H1 (cell line): Measurements from ENCODE around the gene GNAI2. TPM values are rescaled to one million over a fixed set of nuclear protein-coding genes. Genes with fewer than 3 reads are reported as not detected.

ENCODE experiments used
- CTCF ChIA-PET: fragments of 300-600 bp; sonication (Branson Sonifier 250); formaldehyde crosslinking; loops from one replicate; lab custom pipeline; 2021; ENCODE audit not compliant: partially characterized antibody; lab: Charles Lee
- POLR2A ChIA-PET: fragments of 300-600 bp; sonication (Branson Sonifier 250); formaldehyde crosslinking; loops from one replicate; lab custom pipeline; 2021; ENCODE audit warnings: inconsistent platforms; ENCODE audit not compliant: partially characterized antibody; lab: Charles Lee
- DNase-seq, 2 experiments: peaks; one replicate each; pipeline versions ENCODE4 v3.0.0 to v3.0.0-alpha.2; 2010 to 2022; ENCODE audit warnings: low spot score in 2 of 2, low read depth in 1 of 2, mixed read lengths in 1 of 2
- FAIRE-seq: peaks from 2 replicates; lab custom pipeline; 2011; peaks lifted over from hg19 to GRCh38; lab: Jason Lieb, UNC
- H2AFZ ChIP-seq: 2 replicates; pipeline ENCODE4 v1.8.1; 2012; ENCODE audit warnings: low read length, inconsistent platforms
- H2AK5ac ChIP-seq: 2 replicates; pipeline ENCODE4 v1.6.1; 2013; ENCODE audit warnings: low read depth, low read length
- H2BK120ac ChIP-seq: replicated peaks from 2 replicates; pipeline ENCODE3; 2013; ENCODE audit warnings: low read depth, low read length, inconsistent platforms
- H2BK12ac ChIP-seq: 2 replicates; pipeline ENCODE4 v1.6.1; 2013; ENCODE audit warnings: low read depth, low read length
- H2BK15ac ChIP-seq: 2 replicates; pipeline ENCODE4 v1.6.1; 2013; ENCODE audit warnings: low read length
- H2BK20ac ChIP-seq: 2 replicates; pipeline ENCODE4 v1.6.1; 2013; ENCODE audit warnings: low read length
- H2BK5ac ChIP-seq: 2 replicates; pipeline ENCODE4 v1.6.1; 2013; ENCODE audit warnings: low read depth, low read length
- H3K14ac ChIP-seq: 2 replicates; pipeline ENCODE4 v1.6.1; 2013; ENCODE audit warnings: inconsistent platforms; ENCODE audit not compliant: insufficient read length
- H3K18ac ChIP-seq: 2 replicates; pipeline ENCODE4 v1.6.1; 2013; ENCODE audit warnings: low read length; ENCODE audit errors: extremely low read depth
- H3K23ac ChIP-seq: 2 replicates; pipeline ENCODE4 v1.6.1; 2013; ENCODE audit warnings: inconsistent platforms; ENCODE audit not compliant: insufficient read length
- H3K23me2 ChIP-seq: 2 replicates; pipeline ENCODE4 v1.6.1; 2013; ENCODE audit warnings: low read depth, low read length
- H3K27ac ChIP-seq: 2 replicates; pipeline ENCODE4 v1.6.1; 2011; ENCODE audit warnings: low read depth, low read length, inconsistent platforms
- H3K27me3 ChIP-seq, 4 experiments: replicated peaks in 1 of 4; 1 replicate in 1 of 4; 2 replicates in 3 of 4; pipeline versions ENCODE4 v1.6.1 to v1.8.1; 2011 to 2013; ENCODE audit warnings: low read length in 3 of 4, mild to moderate bottlenecking in 3 of 4, inconsistent platforms in 2 of 4, mixed read lengths in 2 of 4, moderate library complexity in 1 of 4; ENCODE audit not compliant: control insufficient read depth in 3 of 4, insufficient read depth in 3 of 4; ENCODE audit errors: extremely low read depth in 1 of 4
- H3K36me3 ChIP-seq, 4 experiments: 2 replicates each; pipeline versions ENCODE4 v1.6.1 to v1.8.1; 2011 to 2013; ENCODE audit warnings: mild to moderate bottlenecking in 4 of 4, low read length in 3 of 4, moderate library complexity in 2 of 4, control low read depth in 1 of 4, inconsistent platforms in 1 of 4; ENCODE audit not compliant: insufficient read depth in 4 of 4, control insufficient read depth in 2 of 4
- H3K4ac ChIP-seq: replicated peaks from 2 replicates; pipeline ENCODE3; 2013; ENCODE audit warnings: low read length, low read depth, mixed read lengths, inconsistent platforms; ENCODE audit not compliant: insufficient read length
- H3K4me1 ChIP-seq, 4 experiments: replicated peaks in 1 of 4; 1 replicate in 1 of 4; 2 replicates in 3 of 4; pipeline versions ENCODE4 v1.6.1 to v1.8.1; 2011 to 2013; ENCODE audit warnings: low read length in 3 of 4, inconsistent platforms in 2 of 4, mixed read lengths in 1 of 4; ENCODE audit not compliant: insufficient read depth in 4 of 4, control insufficient read depth in 3 of 4
- H3K4me2 ChIP-seq, 2 experiments: 2 replicates each; pipeline versions ENCODE4 v1.6.1 to v1.8.1; 2011 to 2013; ENCODE audit warnings: low read depth in 2 of 2, low read length in 2 of 2, control low read depth in 1 of 2, inconsistent platforms in 1 of 2, mild to moderate bottlenecking in 1 of 2; ENCODE audit not compliant: insufficient read depth in 1 of 2
- H3K4me3 ChIP-seq, 4 experiments: fragments of 200-600, 300-600 bp in 1 of 4; sonication (generic), shearing (Covaris generic), sonication (Bioruptor Twin) in 1 of 4; 2 replicates each; pipeline versions ENCODE4 v1.5.1 to v1.8.1; 2011 to 2016; ENCODE audit warnings: low read length in 4 of 4, low read depth in 3 of 4, control low read depth in 2 of 4, inconsistent platforms in 2 of 4, mild to moderate bottlenecking in 2 of 4, mixed read lengths in 1 of 4, moderate library complexity in 1 of 4; ENCODE audit not compliant: insufficient read depth in 2 of 4; ENCODE audit errors: extremely low read depth in 1 of 4
- H3K56ac ChIP-seq: replicated peaks from 2 replicates; pipeline ENCODE3; 2013; ENCODE audit warnings: low read depth, mild to moderate bottlenecking, mixed read lengths, low read length, inconsistent platforms; ENCODE audit not compliant: insufficient read length
- H3K79me1 ChIP-seq: 2 replicates; pipeline ENCODE4 v1.6.1; 2013; ENCODE audit warnings: low read depth, low read length, control low read depth
- H3K79me2 ChIP-seq, 2 experiments: 2 replicates each; pipeline versions ENCODE4 v1.6.1 to v1.8.1; 2012 to 2013; ENCODE audit warnings: low read length in 2 of 2, mild to moderate bottlenecking in 2 of 2, inconsistent platforms in 1 of 2; ENCODE audit not compliant: insufficient read depth in 2 of 2, control insufficient read depth in 1 of 2
- H3K9ac ChIP-seq, 4 experiments: replicated peaks in 1 of 4; 1 replicate in 1 of 4; 2 replicates in 3 of 4; pipeline versions ENCODE4 v1.6.1 to v1.8.1; 2011 to 2013; ENCODE audit warnings: low read depth in 3 of 4, low read length in 3 of 4, control low read depth in 2 of 4, mild to moderate bottlenecking in 2 of 4, moderate library complexity in 2 of 4, inconsistent platforms in 1 of 4; ENCODE audit errors: extremely low read depth in 1 of 4
- H3K9me3 ChIP-seq, 2 experiments: 2 replicates each; pipeline versions ENCODE4 v1.6.1 to v1.8.1; 2012 to 2013; ENCODE audit warnings: mild to moderate bottlenecking in 2 of 2, moderate library complexity in 2 of 2, control low read depth in 1 of 2, inconsistent platforms in 1 of 2, low read depth in 1 of 2, low read length in 1 of 2, mixed read lengths in 1 of 2; ENCODE audit not compliant: insufficient read depth in 2 of 2
- H4K20me1 ChIP-seq, 2 experiments: replicated peaks in 1 of 2; 2 replicates each; pipeline versions ENCODE3 to v1.8.1; 2011 to 2013; ENCODE audit warnings: inconsistent platforms in 2 of 2, low read length in 2 of 2, mild to moderate bottlenecking in 1 of 2; ENCODE audit not compliant: insufficient read depth in 2 of 2, control insufficient read depth in 1 of 2
- H4K5ac ChIP-seq: 2 replicates; pipeline ENCODE4 v1.6.1; 2013; ENCODE audit warnings: low read length, low read depth, mixed read lengths, inconsistent platforms; ENCODE audit not compliant: insufficient read length
- H4K8ac ChIP-seq: 2 replicates; pipeline ENCODE4 v1.8.0; 2013; ENCODE audit warnings: mild to moderate bottlenecking, moderate library complexity, low read length, inconsistent platforms; ENCODE audit not compliant: insufficient read depth; ENCODE audit errors: extremely low read depth
- H4K91ac ChIP-seq: replicated peaks from 2 replicates; pipeline ENCODE3; 2013; ENCODE audit warnings: low read length, mixed read lengths, inconsistent platforms; ENCODE audit not compliant: insufficient read length
- CBX5 ChIP-seq: fragments of 300-800, 300-1000 bp; sonication (generic); IDR thresholded peaks from 2 replicates; pipeline ENCODE4 v1.7.1; 2016; ENCODE audit warnings: antibody characterized with exemption, low read length, low read depth
- CHD1 ChIP-seq: IDR thresholded peaks from 2 replicates; pipeline ENCODE4 v1.6.1; 2012; ENCODE audit warnings: low read depth, low read length, improper control_type of control experiment
- KDM4A ChIP-seq: IDR thresholded peaks from one replicate; pipeline ENCODE4 v1.7.1; 2012; ENCODE audit warnings: low read depth, mild to moderate bottlenecking, moderate library complexity, low read length, inconsistent platforms; ENCODE audit not compliant: severe bottlenecking
- RNF2 ChIP-seq: fragments of 200-900, 300-1000 bp; sonication (generic); IDR thresholded peaks from 2 replicates; pipeline ENCODE4 v1.7.1; 2016; ENCODE audit warnings: borderline replicate concordance, low read depth, mild to moderate bottlenecking, antibody characterized with exemption, low read length; ENCODE audit not compliant: poor library complexity, severe bottlenecking; ENCODE audit errors: missing control alignments
- RXRA ChIP-seq: IDR thresholded peaks from 2 replicates; pipeline ENCODE4 v1.6.1; 2011; ENCODE audit warnings: low read depth, mild to moderate bottlenecking, low read length, moderate library complexity; ENCODE audit not compliant: insufficient read depth
- SAP30 ChIP-seq: fragments of 300-600 bp; sonication (generic); IDR thresholded peaks from 2 replicates; pipeline ENCODE4 v1.7.1; 2012; ENCODE audit warnings: low read length, moderate library complexity, mild to moderate bottlenecking, inconsistent platforms; ENCODE audit not compliant: insufficient read depth, insufficient replicate concordance
- SIRT6 ChIP-seq: IDR thresholded peaks from one replicate; pipeline ENCODE4 v1.7.1; 2012; ENCODE audit warnings: low read length, inconsistent platforms
- SUZ12 ChIP-seq: fragments of 200-600 bp; sonication (generic); IDR thresholded peaks from 2 replicates; pipeline ENCODE4 v1.6.1; 2012; ENCODE audit warnings: mild to moderate bottlenecking, inconsistent platforms, low read length, moderate library complexity, mixed read lengths
- TAF1 ChIP-seq: IDR thresholded peaks from 2 replicates; pipeline ENCODE4 v1.6.1; 2011; ENCODE audit warnings: mild to moderate bottlenecking, low read depth, low read length
- TBP ChIP-seq: IDR thresholded peaks from 2 replicates; pipeline ENCODE4 v1.6.1; 2011; ENCODE audit warnings: low read depth, low read length, improper control_type of control experiment
- TEAD4 ChIP-seq: IDR thresholded peaks from 2 replicates; pipeline ENCODE4 v1.6.1; 2012; ENCODE audit warnings: low read depth, low read length, inconsistent platforms, mixed read lengths
- polyA plus RNA-seq, 7 experiments: library from polyadenylated mRNA; depleted of rRNA in 3 of 7; stranded (reverse) in 5 of 7; unstranded in 2 of 7; fragments of >200 nt in 5 of 7; fragments of 200-250 nt in 2 of 7; gene quantifications; 1 replicate in 5 of 7; 2 replicates in 1 of 7; 4 replicates in 1 of 7; pipeline versions ENCODE4 v1.2.1 to v1.2.3, GENCODE V29; 2011 to 2013; ENCODE audit warnings: missing spikeins in 2 of 7, mixed read lengths in 2 of 7
- total RNA-seq: library from RNA; stranded (reverse); fragmentation: NEBNext Ultra II Directional; extraction: Animal tissue kit (Norgen Biotek cat#: 25700); gene quantifications from 2 replicates; pipeline ENCODE4 v1.2.1, GENCODE V29; 2021
- TF ChIP-seq, protein P1 (sequence below): IDR thresholded peaks from 2 replicates; pipeline ENCODE4 v1.6.1; 2012; ENCODE audit warnings: low read length, inconsistent platforms

Gene GNAI2
- total and polyA plus RNA-seq, 2 of the 8 experiments (the other 6 are each of a cell fraction or from before 2014, with no cell fraction given): 168 to 539 TPM

DNA sequence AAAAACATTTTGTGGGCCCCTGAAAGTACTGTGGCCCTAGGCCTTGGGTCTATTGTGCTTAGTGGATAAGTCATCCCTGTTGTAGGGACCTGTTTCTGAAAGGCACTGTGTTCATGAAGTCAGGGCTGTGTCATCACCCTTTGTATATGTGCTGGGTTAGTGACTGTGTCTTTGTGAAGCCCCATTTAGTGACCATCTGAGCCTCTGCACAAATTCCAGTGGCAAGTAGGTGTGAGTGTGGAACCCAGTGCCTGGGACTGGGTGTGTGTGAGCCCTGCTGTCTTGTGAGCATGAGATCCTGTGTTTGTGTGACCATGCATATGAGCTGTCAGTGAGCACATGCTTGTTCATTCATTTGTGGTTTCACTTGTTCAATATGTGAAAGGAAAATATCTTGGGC is 68.6 kb downstream of the GNAI2 start:
- H4K8ac ChIP-seq: no peak overlapping the region
- H3K9ac ChIP-seq: no peak overlapping the region
- no peak overlapping the region for H3K4me2 ChIP-seq
- no peaks in the 10 kb centered on the region for H3K79me2 ChIP-seq
- CTCF ChIA-PET: interaction anchor here (0.7 to 3.1 kb wide), 3 partner anchors 19 to 58 kb away, joined by 3 to 18 read pairs (median 3); partner anchors contain the start of genes HYAL2 and RASSF1
- H4K20me1 ChIP-seq: no peaks in the 10 kb centered on the region
- POLR2A ChIA-PET: interaction anchor here (1.0 to 11.3 kb wide), 3 partner anchors 14 to 24 kb away, joined by 4 to 149 read pairs (median 15); partner anchors contain the start of genes HYAL2 and TUSC2
- H2BK12ac ChIP-seq: no peak overlapping the region
- no peaks in the 10 kb centered on the region for H3K36me3 ChIP-seq
- FAIRE-seq: no peak
- no peak overlapping the region for H3K4me3 ChIP-seq
- no peak overlapping the region for H2AFZ ChIP-seq
- no peak overlapping the region for H3K14ac ChIP-seq
- H3K79me1 ChIP-seq: no peaks in the 10 kb centered on the region
- no peak overlapping the region for H4K91ac ChIP-seq
- no peaks in the 10 kb centered on the region; the same call in 1 of the 2 replicates for H3K23me2 ChIP-seq
- H3K4me1 ChIP-seq: peaks cover 0 to 20% (median 11%) of the 10 kb centered on the region in 4 experiments; a peak in 6 of 7 replicates
- H3K56ac ChIP-seq: no peak overlapping the region
- no peak overlapping the region for H3K23ac ChIP-seq
- H3K9me3 ChIP-seq: peaks cover 9 to 20% of the 10 kb centered on the region in 2 experiments; a peak in 3 of 4 replicates
- no peak overlapping the region for H2BK15ac ChIP-seq
- H2BK120ac ChIP-seq: no peak overlapping the region
- H2BK20ac ChIP-seq: no peak overlapping the region
- 0 out of 2 replicates have a peak overlapping the region, but pooled peaks have one; percentile 24 for H2AK5ac ChIP-seq
- H3K4ac ChIP-seq: no peak overlapping the region
- H3K27ac ChIP-seq: no peak overlapping the region
- DNase-seq: no peak
- H4K5ac ChIP-seq: no peak overlapping the region
- no peaks in the 10 kb centered on the region for H3K27me3 ChIP-seq
- H2BK5ac ChIP-seq: no peak overlapping the region
- no peak overlapping the region for H3K18ac ChIP-seq
- TF ChIP-seq CBX5: no peak
- TF ChIP-seq SIRT6: no peak
- no peak for TF ChIP-seq SUZ12
- TF ChIP-seq SAP30: no peak
- TF ChIP-seq RXRA: no peak
- no peak for TF ChIP-seq KDM4A
- TF ChIP-seq, protein P1, sequence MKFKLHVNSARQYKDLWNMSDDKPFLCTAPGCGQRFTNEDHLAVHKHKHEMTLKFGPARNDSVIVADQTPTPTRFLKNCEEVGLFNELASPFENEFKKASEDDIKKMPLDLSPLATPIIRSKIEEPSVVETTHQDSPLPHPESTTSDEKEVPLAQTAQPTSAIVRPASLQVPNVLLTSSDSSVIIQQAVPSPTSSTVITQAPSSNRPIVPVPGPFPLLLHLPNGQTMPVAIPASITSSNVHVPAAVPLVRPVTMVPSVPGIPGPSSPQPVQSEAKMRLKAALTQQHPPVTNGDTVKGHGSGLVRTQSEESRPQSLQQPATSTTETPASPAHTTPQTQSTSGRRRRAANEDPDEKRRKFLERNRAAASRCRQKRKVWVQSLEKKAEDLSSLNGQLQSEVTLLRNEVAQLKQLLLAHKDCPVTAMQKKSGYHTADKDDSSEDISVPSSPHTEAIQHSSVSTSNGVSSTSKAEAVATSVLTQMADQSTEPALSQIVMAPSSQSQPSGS: no peak
- TF ChIP-seq TBP: no peak
- no peak for TF ChIP-seq CHD1
- TF ChIP-seq RNF2: no peak
- TF ChIP-seq TEAD4: no peak
- no peak for TF ChIP-seq TAF1
